ENCODE measurements around the gene ALX4.

Gene ALX4
- 0 to 0.04 reads per million in 2 experiments for total RNA-seq

- no peak for DNase-seq (ENCODE audit: low read depth)
These were observed at the start of gene ALX4 for GRCh38 chr11:44309478-44310205. ALX4 (minus strand) TSS chr11:44310139; CDS start chr11:44310062, 77 bp downstream.

- DNase-seq (ENCODE audit: low read depth): no peak
These were observed 49.2 kb upstream of the ALX4 start for GRCh38 chr11:44359162-44359561.

- DNase-seq (ENCODE audit: low read depth): no peak
These were observed 48.8 kb upstream of the ALX4 start for GRCh38 chr11:44358713-44359112.

- DNase-seq (ENCODE audit: low read depth): no peak
These were observed 47.8 kb upstream of the ALX4 start for GRCh38 chr11:44357711-44358110.

GRCh38 chr11:44356351-44356750 lies 46.4 kb upstream of the ALX4 start:
- DNase-seq (ENCODE audit: low read depth): no peak

GRCh38 chr11:44351898-44352498 lies 42.1 kb upstream of the ALX4 start:
- no peak for DNase-seq (ENCODE audit: low read depth)

GRCh38 chr11:44351006-44351660 lies 41.2 kb upstream of the ALX4 start:
- DNase-seq (ENCODE audit: low read depth): no peak

- DNase-seq (ENCODE audit: low read depth): no peak
These were observed 39.4 kb upstream of the ALX4 start for GRCh38 chr11:44349328-44349727.

- DNase-seq (ENCODE audit: low read depth): no peak
These were observed 38.8 kb upstream of the ALX4 start for GRCh38 chr11:44348721-44349120.

GRCh38 chr11:44348114-44348513 lies 38.2 kb upstream of the ALX4 start:
- DNase-seq (ENCODE audit: low read depth): no peak

GRCh38 chr11:44347538-44347937 lies 37.6 kb upstream of the ALX4 start:
- DNase-seq (ENCODE audit: low read depth): no peak

GRCh38 chr11:44346983-44347382 lies 37.0 kb upstream of the ALX4 start:
- no peak for DNase-seq (ENCODE audit: low read depth)

- no peak for DNase-seq (ENCODE audit: low read depth)
These were observed 35.8 kb upstream of the ALX4 start for GRCh38 chr11:44345781-44346180.

GRCh38 chr11:44344921-44345320 lies 35.0 kb upstream of the ALX4 start:
- DNase-seq (ENCODE audit: low read depth): no peak

GRCh38 chr11:44344423-44344820 lies 34.5 kb upstream of the ALX4 start:
- DNase-seq (ENCODE audit: low read depth): no peak

- no peak for DNase-seq (ENCODE audit: low read depth)
These were observed 34.0 kb upstream of the ALX4 start for GRCh38 chr11:44343778-44344422.

GRCh38 chr11:44342616-44343015 lies 32.7 kb upstream of the ALX4 start:
- no peak for DNase-seq (ENCODE audit: low read depth)

- DNase-seq (ENCODE audit: low read depth): no peak
These were observed 30.7 kb upstream of the ALX4 start for GRCh38 chr11:44340656-44341055.

- DNase-seq (ENCODE audit: low read depth): no peak
These were observed 29.6 kb upstream of the ALX4 start for GRCh38 chr11:44339530-44339883.

- no peak for DNase-seq (ENCODE audit: low read depth)
These were observed 29.0 kb upstream of the ALX4 start for GRCh38 chr11:44338698-44339529.

GRCh38 chr11:44338026-44338425 lies 28.1 kb upstream of the ALX4 start:
- DNase-seq (ENCODE audit: low read depth): no peak

- DNase-seq (ENCODE audit: low read depth): no peak
These were observed 26.0 kb upstream of the ALX4 start for GRCh38 chr11:44335919-44336318.

Measured in T follicular helper cell (primary cell).